GM23338 (cell line): ENCODE measurements around the gene ERC2. TPM values are rescaled to one million over a fixed set of nuclear protein-coding genes. Genes with fewer than 3 reads are reported as not detected.

Experiments used
- ATAC-seq: fragments of 200-7000 bp; cut with Tn5 transposase; 3 replicates; pipeline ENCODE4 v1.9.1; 2020
- DNase-seq: peaks from one replicate; pipeline ENCODE4 v3.0.0-alpha.2; 2015; ENCODE audit warnings: low spot score
- H2AFZ ChIP-seq: fragments of 200-600 bp; sonication (generic); 2 replicates; pipeline ENCODE4 v1.8.0; 2016; ENCODE audit warnings: antibody characterized with exemption, mild to moderate bottlenecking, moderate library complexity
- H3F3A ChIP-seq: fragments of 200-600 bp; sonication (generic); replicated peaks from 2 replicates; pipeline ENCODE4 v1.8.0; 2017; ENCODE audit warnings: antibody characterized with exemption, mixed run types, low read depth
- H3K27ac ChIP-seq: fragments of 200-600 bp; sonication (generic); 2 replicates; pipeline ENCODE4 v1.6.1; 2016; ENCODE audit warnings: low read depth
- H3K27me3 ChIP-seq: fragments of 200-600 bp; sonication (generic); 2 replicates; pipeline ENCODE4 v1.8.0; 2016; ENCODE audit warnings: mild to moderate bottlenecking, mixed run types, moderate library complexity; ENCODE audit not compliant: insufficient read depth
- H3K36me3 ChIP-seq: fragments of 200-600 bp; sonication (generic); 2 replicates; pipeline ENCODE4 v1.8.0; 2016; ENCODE audit warnings: mild to moderate bottlenecking; ENCODE audit not compliant: insufficient read depth
- H3K4me1 ChIP-seq: fragments of 200-600 bp; sonication (generic); 2 replicates; pipeline ENCODE4 v1.8.0; 2016; ENCODE audit warnings: mild to moderate bottlenecking, moderate library complexity; ENCODE audit not compliant: insufficient read depth
- H3K4me2 ChIP-seq: fragments of 200-600 bp; sonication (generic); 2 replicates; pipeline ENCODE4 v1.7.1; 2017; ENCODE audit warnings: mixed run types
- H3K4me3 ChIP-seq: fragments of 200-600 bp; sonication (generic); 2 replicates; pipeline ENCODE4 v1.6.1; 2016; ENCODE audit warnings: mixed run types
- H3K79me2 ChIP-seq: fragments of 200-600 bp; sonication (generic); replicated peaks from 2 replicates; pipeline ENCODE4 v1.8.0; 2017; ENCODE audit warnings: mild to moderate bottlenecking; ENCODE audit not compliant: insufficient read depth
- H3K9me2 ChIP-seq: fragments of 200-600 bp; sonication (generic); 2 replicates; pipeline ENCODE4 v1.8.0; 2017; ENCODE audit not compliant: insufficient read depth
- H4K20me1 ChIP-seq: fragments of 200-600 bp; sonication (generic); replicated peaks from 2 replicates; pipeline ENCODE4 v1.8.0; 2017; ENCODE audit warnings: mild to moderate bottlenecking; ENCODE audit not compliant: insufficient read depth
- H3K27ac Mint-ChIP-seq: 2 replicates; pipeline ENCODE4 v1.8.0; 2020; ENCODE audit warnings: inconsistent platforms, mild to moderate bottlenecking, moderate library complexity, mixed read lengths
- H3K27me3 Mint-ChIP-seq: 3 replicates; pipeline ENCODE4 v1.8.0; 2022; ENCODE audit warnings: low read depth, mild to moderate bottlenecking, moderate library complexity, mixed read lengths, inconsistent platforms; ENCODE audit not compliant: insufficient read depth, poor library complexity
- H3K36me3 Mint-ChIP-seq: 3 replicates; pipeline ENCODE4 v1.8.0; 2021; ENCODE audit warnings: low read depth, mild to moderate bottlenecking, inconsistent platforms, moderate library complexity, mixed read lengths
- H3K4me1 Mint-ChIP-seq: 3 replicates; pipeline ENCODE4 v1.8.0; 2020; ENCODE audit warnings: mild to moderate bottlenecking, inconsistent platforms, mixed read lengths
- H3K4me3 Mint-ChIP-seq: 3 replicates; pipeline ENCODE4 v1.8.0; 2021; ENCODE audit warnings: moderate library complexity, mild to moderate bottlenecking, inconsistent platforms, mixed read lengths
- H3K9me3 Mint-ChIP-seq: 3 replicates; pipeline ENCODE4 v1.8.0; 2020; ENCODE audit warnings: moderate library complexity, mild to moderate bottlenecking, inconsistent platforms, mixed read lengths
- EZH2 ChIP-seq: fragments of 200-600 bp; sonication (generic); IDR thresholded peaks from one replicate; pipeline ENCODE4 v1.8.0; 2017; ENCODE audit warnings: antibody characterized with exemption, mild to moderate bottlenecking, low read depth; ENCODE audit not compliant: unreplicated experiment
- EZH2phosphoT487 ChIP-seq: fragments of 200-600 bp; sonication (generic); IDR thresholded peaks from one replicate; pipeline ENCODE4 v1.8.1; 2018; ENCODE audit warnings: antibody characterized with exemption; ENCODE audit not compliant: unreplicated experiment
- JUNB ChIP-seq: IDR thresholded peaks from one replicate; pipeline ENCODE4 v1.6.1; 2016; ENCODE audit warnings: antibody characterized with exemption; ENCODE audit not compliant: unreplicated experiment
- NANOG ChIP-seq: IDR thresholded peaks from 2 replicates; pipeline ENCODE4 v1.6.1; 2016; ENCODE audit warnings: antibody characterized with exemption, borderline replicate concordance
- POLR2AphosphoS5 ChIP-seq: IDR thresholded peaks from 2 replicates; pipeline ENCODE4 v1.6.1; 2016; ENCODE audit warnings: antibody characterized with exemption, low read depth
- STAT1 ChIP-seq: IDR thresholded peaks from one replicate; pipeline ENCODE4 v1.6.1; 2016; ENCODE audit warnings: antibody characterized with exemption; ENCODE audit not compliant: unreplicated experiment
- ZNF331 ChIP-seq: fragments of 250-450 bp; sonication (Bioruptor Pico); IDR thresholded peaks from 2 replicates; pipeline ENCODE4 v1.5.0; 2020; ENCODE audit warnings: low read depth, mild to moderate bottlenecking, moderate library complexity
- polyA plus RNA-seq: library from polyadenylated mRNA; unstranded; fragments of >200 nt; fragmentation: Nextera tagmentation; extraction: Ambion mirVana; gene quantifications from 2 replicates; pipeline ENCODE4 v1.2.1, GENCODE V29; 2016
- total RNA-seq: library from RNA; depleted of rRNA; stranded (reverse); fragments of >200 nt; shearing (Covaris generic); gene quantifications from 2 replicates; pipeline ENCODE4 v1.2.3, GENCODE V29; 2014
- TF ChIP-seq, protein P1 (sequence below): IDR thresholded peaks from 2 replicates; pipeline ENCODE4 v1.6.1; 2016; ENCODE audit warnings: antibody characterized with exemption
- TF ChIP-seq, protein P2 (sequence below): IDR thresholded peaks from one replicate; pipeline ENCODE4 v1.6.1; 2018; ENCODE audit warnings: antibody characterized with exemption; ENCODE audit not compliant: unreplicated experiment
- TF ChIP-seq, protein P3 (sequence below): fragments of 250-450 bp; sonication (Bioruptor Pico); IDR thresholded peaks from 2 replicates; pipeline ENCODE4 v1.5.0; 2020; ENCODE audit warnings: mild to moderate bottlenecking, moderate library complexity

Gene ERC2
- total and polyA plus RNA-seq, 2 experiments from 2014 or later = 11.8 to 13.7 TPM

DNA sequence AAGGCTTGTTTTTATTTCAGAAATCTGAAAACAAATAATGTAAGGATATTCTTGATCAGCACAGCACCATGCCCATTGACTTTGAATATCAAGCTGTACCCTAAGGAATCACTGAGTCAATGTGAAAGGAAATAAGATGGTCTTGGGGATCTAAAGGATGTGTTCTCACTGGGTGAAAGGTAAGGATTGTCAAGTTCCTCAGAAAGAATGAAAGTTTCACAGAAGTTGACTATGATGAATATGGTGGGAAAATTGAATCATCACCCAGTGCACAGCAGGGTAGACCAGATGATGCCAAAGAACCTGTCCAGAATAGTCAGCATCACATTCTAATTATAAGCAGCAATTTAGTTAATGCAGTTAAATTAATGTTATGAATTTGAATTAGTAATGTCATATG lies 16.2 kb downstream of the ERC2 start:
- ATAC-seq = no peak
- TF ChIP-seq ZNF331 (CRISPR knock-in tag) = no peak
- TF ChIP-seq EZH2phosphoT487 = no peak
- TF ChIP-seq, protein P1, sequence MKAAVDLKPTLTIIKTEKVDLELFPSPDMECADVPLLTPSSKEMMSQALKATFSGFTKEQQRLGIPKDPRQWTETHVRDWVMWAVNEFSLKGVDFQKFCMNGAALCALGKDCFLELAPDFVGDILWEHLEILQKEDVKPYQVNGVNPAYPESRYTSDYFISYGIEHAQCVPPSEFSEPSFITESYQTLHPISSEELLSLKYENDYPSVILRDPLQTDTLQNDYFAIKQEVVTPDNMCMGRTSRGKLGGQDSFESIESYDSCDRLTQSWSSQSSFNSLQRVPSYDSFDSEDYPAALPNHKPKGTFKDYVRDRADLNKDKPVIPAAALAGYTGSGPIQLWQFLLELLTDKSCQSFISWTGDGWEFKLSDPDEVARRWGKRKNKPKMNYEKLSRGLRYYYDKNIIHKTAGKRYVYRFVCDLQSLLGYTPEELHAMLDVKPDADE = no peak
- Histone ChIP-seq H3K79me2 (peaks cover 18% of the 10 kb centered on the region; the same call in 1 of the 2 replicates), H3K36me3 (no peaks in the 10 kb centered on the region), H3K4me1 (peaks cover 6% of the 10 kb centered on the region; the same call in 1 of the 2 replicates), H3K27ac (no peak overlapping the region), H3K27me3 (no peaks in the 10 kb centered on the region), H2AFZ (no peak overlapping the region), H3F3A (no peaks in the 10 kb centered on the region), H3K4me2 (no peak overlapping the region), H3K4me3 (no peak overlapping the region), H4K20me1 (peaks cover 10% of the 10 kb centered on the region; the same call in 1 of the 2 replicates), H3K9me2 (no peaks in the 10 kb centered on the region)
- Mint-ChIP-seq H3K36me3 (no peaks in the 10 kb centered on the region; the same call in 2 of the 3 replicates), H3K4me3 (no peak overlapping the region), H3K27ac (no peak overlapping the region), H3K27me3 (peaks cover 3% of the 10 kb centered on the region), H3K4me1 (peaks cover 25% of the 10 kb centered on the region), H3K9me3 (no peaks in the 10 kb centered on the region)
- no peak for DNase-seq

DNA sequence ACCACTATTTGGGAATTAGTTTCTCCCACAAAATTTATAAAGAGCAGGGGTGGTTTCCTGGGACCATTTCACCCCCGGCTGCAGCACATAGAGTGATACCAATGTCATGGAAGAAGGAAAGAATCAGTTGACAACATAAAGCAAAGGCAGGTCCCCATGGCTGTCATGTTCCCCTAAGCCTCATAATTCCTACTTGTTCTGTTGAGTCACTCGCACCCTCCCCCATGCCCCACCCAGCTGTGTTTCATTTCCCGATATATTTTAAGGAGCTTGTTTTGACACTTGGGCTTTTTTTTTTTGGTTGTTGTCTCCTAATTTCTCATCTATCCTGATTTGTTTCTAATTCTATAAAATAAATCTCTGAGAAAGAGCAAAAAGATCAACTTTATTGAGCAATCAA lies 24.9 kb downstream of the ERC2 start:
- DNase-seq (no peak), ATAC-seq (no peak)
- Mint-ChIP-seq H3K4me3 (no peak overlapping the region), H3K36me3 (peaks cover 6% of the 10 kb centered on the region), H3K27me3 (peaks cover 2% of the 10 kb centered on the region), H3K4me1 (peaks cover 11% of the 10 kb centered on the region), H3K27ac (no peak overlapping the region), H3K9me3 (peaks cover 5% of the 10 kb centered on the region)
- H3F3A ChIP-seq = no peaks in the 10 kb centered on the region
- H3K9me2 ChIP-seq = no peaks in the 10 kb centered on the region
- H3K27me3 ChIP-seq = no peaks in the 10 kb centered on the region
- H2AFZ ChIP-seq = no peak overlapping the region
- H3K4me3 ChIP-seq = no peak overlapping the region
- H3K4me1 ChIP-seq = 0 out of 2 replicates have a peak, but pooled peaks cover 8% of the 10 kb centered on the region
- H3K27ac ChIP-seq = no peak overlapping the region
- no peak overlapping the region for H3K4me2 ChIP-seq
- 0 out of 2 replicates have a peak, but pooled peaks cover 1% of the 10 kb centered on the region for H3K36me3 ChIP-seq
- peaks cover 20% of the 10 kb centered on the region for H4K20me1 ChIP-seq
- H3K79me2 ChIP-seq = peaks cover 32% of the 10 kb centered on the region
- TF ChIP-seq, protein P2, sequence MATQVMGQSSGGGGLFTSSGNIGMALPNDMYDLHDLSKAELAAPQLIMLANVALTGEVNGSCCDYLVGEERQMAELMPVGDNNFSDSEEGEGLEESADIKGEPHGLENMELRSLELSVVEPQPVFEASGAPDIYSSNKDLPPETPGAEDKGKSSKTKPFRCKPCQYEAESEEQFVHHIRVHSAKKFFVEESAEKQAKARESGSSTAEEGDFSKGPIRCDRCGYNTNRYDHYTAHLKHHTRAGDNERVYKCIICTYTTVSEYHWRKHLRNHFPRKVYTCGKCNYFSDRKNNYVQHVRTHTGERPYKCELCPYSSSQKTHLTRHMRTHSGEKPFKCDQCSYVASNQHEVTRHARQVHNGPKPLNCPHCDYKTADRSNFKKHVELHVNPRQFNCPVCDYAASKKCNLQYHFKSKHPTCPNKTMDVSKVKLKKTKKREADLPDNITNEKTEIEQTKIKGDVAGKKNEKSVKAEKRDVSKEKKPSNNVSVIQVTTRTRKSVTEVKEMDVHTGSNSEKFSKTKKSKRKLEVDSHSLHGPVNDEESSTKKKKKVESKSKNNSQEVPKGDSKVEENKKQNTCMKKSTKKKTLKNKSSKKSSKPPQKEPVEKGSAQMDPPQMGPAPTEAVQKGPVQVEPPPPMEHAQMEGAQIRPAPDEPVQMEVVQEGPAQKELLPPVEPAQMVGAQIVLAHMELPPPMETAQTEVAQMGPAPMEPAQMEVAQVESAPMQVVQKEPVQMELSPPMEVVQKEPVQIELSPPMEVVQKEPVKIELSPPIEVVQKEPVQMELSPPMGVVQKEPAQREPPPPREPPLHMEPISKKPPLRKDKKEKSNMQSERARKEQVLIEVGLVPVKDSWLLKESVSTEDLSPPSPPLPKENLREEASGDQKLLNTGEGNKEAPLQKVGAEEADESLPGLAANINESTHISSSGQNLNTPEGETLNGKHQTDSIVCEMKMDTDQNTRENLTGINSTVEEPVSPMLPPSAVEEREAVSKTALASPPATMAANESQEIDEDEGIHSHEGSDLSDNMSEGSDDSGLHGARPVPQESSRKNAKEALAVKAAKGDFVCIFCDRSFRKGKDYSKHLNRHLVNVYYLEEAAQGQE = no peak
- no peak for TF ChIP-seq JUNB
- TF ChIP-seq ZNF331 (CRISPR knock-in tag) = no peak
- TF ChIP-seq POLR2AphosphoS5 = no peak
- no peak for TF ChIP-seq NANOG
- no peak for TF ChIP-seq STAT1
- no peak for TF ChIP-seq EZH2phosphoT487
- TF ChIP-seq EZH2 = no peak
- TF ChIP-seq, protein P3, sequence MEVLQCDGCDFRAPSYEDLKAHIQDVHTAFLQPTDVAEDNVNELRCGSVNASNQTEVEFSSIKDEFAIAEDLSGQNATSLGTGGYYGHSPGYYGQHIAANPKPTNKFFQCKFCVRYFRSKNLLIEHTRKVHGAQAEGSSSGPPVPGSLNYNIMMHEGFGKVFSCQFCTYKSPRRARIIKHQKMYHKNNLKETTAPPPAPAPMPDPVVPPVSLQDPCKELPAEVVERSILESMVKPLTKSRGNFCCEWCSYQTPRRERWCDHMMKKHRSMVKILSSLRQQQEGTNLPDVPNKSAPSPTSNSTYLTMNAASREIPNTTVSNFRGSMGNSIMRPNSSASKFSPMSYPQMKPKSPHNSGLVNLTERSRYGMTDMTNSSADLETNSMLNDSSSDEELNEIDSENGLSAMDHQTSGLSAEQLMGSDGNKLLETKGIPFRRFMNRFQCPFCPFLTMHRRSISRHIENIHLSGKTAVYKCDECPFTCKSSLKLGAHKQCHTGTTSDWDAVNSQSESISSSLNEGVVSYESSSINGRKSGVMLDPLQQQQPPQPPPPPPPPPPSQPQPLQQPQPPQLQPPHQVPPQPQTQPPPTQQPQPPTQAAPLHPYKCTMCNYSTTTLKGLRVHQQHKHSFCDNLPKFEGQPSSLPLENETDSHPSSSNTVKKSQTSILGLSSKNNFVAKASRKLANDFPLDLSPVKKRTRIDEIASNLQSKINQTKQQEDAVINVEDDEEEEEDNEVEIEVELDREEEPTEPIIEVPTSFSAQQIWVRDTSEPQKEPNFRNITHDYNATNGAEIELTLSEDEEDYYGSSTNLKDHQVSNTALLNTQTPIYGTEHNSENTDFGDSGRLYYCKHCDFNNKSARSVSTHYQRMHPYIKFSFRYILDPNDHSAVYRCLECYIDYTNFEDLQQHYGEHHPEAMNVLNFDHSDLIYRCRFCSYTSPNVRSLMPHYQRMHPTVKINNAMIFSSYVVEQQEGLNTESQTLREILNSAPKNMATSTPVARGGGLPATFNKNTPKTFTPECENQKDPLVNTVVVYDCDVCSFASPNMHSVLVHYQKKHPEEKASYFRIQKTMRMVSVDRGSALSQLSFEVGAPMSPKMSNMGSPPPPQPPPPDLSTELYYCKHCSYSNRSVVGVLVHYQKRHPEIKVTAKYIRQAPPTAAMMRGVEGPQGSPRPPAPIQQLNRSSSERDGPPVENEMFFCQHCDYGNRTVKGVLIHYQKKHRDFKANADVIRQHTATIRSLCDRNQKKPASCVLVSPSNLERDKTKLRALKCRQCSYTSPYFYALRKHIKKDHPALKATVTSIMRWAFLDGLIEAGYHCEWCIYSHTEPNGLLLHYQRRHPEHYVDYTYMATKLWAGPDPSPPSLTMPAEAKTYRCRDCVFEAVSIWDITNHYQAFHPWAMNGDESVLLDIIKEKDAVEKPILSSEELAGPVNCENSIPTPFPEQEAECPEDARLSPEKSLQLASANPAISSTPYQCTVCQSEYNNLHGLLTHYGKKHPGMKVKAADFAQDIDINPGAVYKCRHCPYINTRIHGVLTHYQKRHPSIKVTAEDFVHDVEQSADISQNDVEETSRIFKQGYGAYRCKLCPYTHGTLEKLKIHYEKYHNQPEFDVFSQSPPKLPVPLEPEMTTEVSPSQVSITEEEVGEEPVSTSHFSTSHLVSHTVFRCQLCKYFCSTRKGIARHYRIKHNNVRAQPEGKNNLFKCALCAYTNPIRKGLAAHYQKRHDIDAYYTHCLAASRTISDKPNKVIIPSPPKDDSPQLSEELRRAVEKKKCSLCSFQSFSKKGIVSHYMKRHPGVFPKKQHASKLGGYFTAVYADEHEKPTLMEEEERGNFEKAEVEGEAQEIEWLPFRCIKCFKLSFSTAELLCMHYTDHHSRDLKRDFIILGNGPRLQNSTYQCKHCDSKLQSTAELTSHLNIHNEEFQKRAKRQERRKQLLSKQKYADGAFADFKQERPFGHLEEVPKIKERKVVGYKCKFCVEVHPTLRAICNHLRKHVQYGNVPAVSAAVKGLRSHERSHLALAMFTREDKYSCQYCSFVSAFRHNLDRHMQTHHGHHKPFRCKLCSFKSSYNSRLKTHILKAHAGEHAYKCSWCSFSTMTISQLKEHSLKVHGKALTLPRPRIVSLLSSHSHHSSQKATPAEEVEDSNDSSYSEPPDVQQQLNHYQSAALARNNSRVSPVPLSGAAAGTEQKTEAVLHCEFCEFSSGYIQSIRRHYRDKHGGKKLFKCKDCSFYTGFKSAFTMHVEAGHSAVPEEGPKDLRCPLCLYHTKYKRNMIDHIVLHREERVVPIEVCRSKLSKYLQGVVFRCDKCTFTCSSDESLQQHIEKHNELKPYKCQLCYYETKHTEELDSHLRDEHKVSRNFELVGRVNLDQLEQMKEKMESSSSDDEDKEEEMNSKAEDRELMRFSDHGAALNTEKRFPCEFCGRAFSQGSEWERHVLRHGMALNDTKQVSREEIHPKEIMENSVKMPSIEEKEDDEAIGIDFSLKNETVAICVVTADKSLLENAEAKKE (CRISPR knock-in tag) = no peak
